Lower lobe of right lung (tissue), 2 donors: Measurements from ENCODE around the gene TAF11L10. TPM values are rescaled to one million over a fixed set of nuclear protein-coding genes. Genes with fewer than 3 reads are reported as not detected.
"Not testable (repeated sequence)": the region's sequence is repeated elsewhere in the genome, so short reads cannot be mapped to it uniquely, and the experiment has no call there.

Experiments
- ATAC-seq, 2 donors: fragments of 200-7000 bp; cut with Tn5 transposase; one replicate each; pipeline ENCODE4 v1.9.1; 2020 to 2022; ENCODE audit warnings: mild to moderate bottlenecking in 2 of 2, moderate library complexity in 2 of 2
- DNase-seq: peaks from one replicate; pipeline ENCODE4 v3.0.0-alpha.2; 2020
- H3K27ac ChIP-seq: fragments of 200-600 bp; one replicate; pipeline ENCODE4 v1.8.0; 2022
- H3K27me3 ChIP-seq: fragments of 200-600 bp; one replicate; pipeline ENCODE4 v1.8.0; 2022; ENCODE audit warnings: low read depth
- H3K36me3 ChIP-seq: fragments of 200-600 bp; one replicate; pipeline ENCODE4 v1.8.0; 2022; ENCODE audit warnings: mild to moderate bottlenecking
- H3K4me1 ChIP-seq: fragments of 200-600 bp; one replicate; pipeline ENCODE4 v1.8.0; 2022
- H3K4me3 ChIP-seq: fragments of 200-600 bp; one replicate; pipeline ENCODE4 v1.8.0; 2022; ENCODE audit warnings: mild to moderate bottlenecking
- H3K9me3 ChIP-seq: fragments of 200-600 bp; one replicate; pipeline ENCODE4 v1.8.0; 2022
- intact Hi-C: fragments of 100-400 bp; cut with DNase I; formaldehyde crosslinking; loops from one replicate; pipeline ENCODE4 v1.11.0; 2022
- long read RNA-seq: library from polyadenylated mRNA; unstranded; transcript quantifications from one replicate; pipeline ENCODE4 v2.0.0, GENCODE V29; 2021
- total RNA-seq: library from RNA; stranded (reverse); fragmentation: NEBNext Ultra II Directional; extraction: Animal tissue kit (Norgen Biotek cat#: 25700); gene quantifications from one replicate; pipeline ENCODE4 v1.2.1, GENCODE V29; 2021
- TF ChIP-seq, protein P1 (sequence below): fragments of 200-600 bp; IDR thresholded peaks from one replicate; pipeline ENCODE4 v1.8.0; 2022; ENCODE audit warnings: antibody characterized with exemption, mild to moderate bottlenecking
- donor health status: DM: no; HTN: yes; CAD: no; lungs with severe emphysema.

Gene TAF11L10
- total RNA-seq = not detected
- long read RNA-seq = 0 reads

DNA sequence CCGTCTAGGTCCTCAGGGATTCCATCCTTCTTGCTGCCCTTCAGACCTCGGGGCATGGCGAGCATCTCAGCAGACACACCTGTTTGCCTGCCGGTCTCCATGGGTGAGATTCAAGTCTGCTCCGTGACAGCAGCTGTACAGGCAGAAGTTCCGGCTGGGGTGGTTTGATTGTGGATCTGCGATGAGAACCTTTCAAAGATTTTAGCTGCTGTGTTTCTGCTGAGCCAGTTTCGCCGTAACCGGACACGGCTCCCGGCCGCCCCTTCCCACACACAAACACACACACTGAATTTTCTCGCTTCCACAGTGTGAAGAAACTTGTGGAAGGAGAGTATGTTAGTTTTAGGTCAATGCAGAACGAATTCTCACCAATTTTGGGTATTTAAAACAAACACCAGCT lies at the start of gene TAF11L10:
Gene TAF11L10 (minus strand): TSS at position 101 of the 400 bp plus-strand sequence.
- ATAC-seq, H3K4me1 ChIP-seq, H3K4me3 ChIP-seq, intact Hi-C loops, DNase-seq, H3K27me3 ChIP-seq, H3K27ac ChIP-seq, H3K36me3 ChIP-seq, H3K9me3 ChIP-seq: not testable (repeated sequence)

DNA sequence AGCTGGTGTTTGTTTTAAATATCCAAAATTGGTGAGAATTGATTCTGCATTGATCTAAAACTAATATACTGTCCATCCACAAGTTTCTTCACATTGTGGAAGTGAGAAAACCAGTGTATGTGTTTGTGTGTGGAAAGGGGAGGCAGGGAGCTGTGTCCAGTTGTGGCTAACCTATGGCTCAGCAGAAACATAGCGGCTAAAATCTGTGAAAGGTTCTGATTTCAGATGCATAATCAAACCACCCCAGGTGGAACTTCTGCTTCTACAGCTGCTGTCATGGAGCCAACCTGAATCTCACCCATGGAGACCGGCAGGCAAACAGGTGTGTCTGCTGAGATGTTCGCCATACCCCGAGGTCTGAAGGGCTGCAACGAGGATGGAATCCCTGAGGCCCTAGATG lies 36.5 kb upstream of the TAF11L10 start, which contains the start of gene TAF11L14:
Gene TAF11L14 (plus strand): TSS at position 301 of the 400 bp plus-strand sequence.
- TF ChIP-seq, protein P1, sequence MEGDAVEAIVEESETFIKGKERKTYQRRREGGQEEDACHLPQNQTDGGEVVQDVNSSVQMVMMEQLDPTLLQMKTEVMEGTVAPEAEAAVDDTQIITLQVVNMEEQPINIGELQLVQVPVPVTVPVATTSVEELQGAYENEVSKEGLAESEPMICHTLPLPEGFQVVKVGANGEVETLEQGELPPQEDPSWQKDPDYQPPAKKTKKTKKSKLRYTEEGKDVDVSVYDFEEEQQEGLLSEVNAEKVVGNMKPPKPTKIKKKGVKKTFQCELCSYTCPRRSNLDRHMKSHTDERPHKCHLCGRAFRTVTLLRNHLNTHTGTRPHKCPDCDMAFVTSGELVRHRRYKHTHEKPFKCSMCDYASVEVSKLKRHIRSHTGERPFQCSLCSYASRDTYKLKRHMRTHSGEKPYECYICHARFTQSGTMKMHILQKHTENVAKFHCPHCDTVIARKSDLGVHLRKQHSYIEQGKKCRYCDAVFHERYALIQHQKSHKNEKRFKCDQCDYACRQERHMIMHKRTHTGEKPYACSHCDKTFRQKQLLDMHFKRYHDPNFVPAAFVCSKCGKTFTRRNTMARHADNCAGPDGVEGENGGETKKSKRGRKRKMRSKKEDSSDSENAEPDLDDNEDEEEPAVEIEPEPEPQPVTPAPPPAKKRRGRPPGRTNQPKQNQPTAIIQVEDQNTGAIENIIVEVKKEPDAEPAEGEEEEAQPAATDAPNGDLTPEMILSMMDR = no peak
- ATAC-seq = no peak

DNA sequence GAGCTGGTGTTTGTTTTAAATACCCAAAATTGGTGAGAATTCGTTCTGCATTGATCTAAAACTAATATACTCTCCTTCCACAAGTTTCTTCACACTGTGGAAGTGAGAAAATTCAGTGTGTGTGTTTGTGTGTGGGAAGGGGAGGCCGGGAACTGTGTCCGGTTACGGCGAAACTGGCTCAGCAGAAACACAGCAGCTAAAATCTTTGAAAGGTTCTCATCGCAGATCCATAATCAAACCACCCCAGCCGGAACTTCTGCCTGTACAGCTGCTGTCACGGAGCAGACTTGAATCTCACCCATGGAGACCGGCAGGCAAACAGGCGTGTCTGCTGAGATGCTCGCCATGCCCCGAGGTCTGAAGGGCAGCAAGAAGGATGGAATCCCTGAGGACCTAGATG lies 34.2 kb upstream of the TAF11L10 start, which contains the start of gene TAF11L13:
Gene TAF11L13 (plus strand): TSS at position 301 of the 400 bp plus-strand sequence.
- H3K36me3 ChIP-seq, H3K4me3 ChIP-seq, ATAC-seq, H3K9me3 ChIP-seq, H3K4me1 ChIP-seq, H3K27me3 ChIP-seq, intact Hi-C loops, DNase-seq, H3K27ac ChIP-seq: not testable (repeated sequence)

More for the DNA sequence above, 36.5 kb upstream of the TAF11L10 start, which contains the start of gene TAF11L14:
- H3K4me1 ChIP-seq = no peaks in the 10 kb centered on the region
- H3K27ac ChIP-seq = no peak within 1 kb of the TSS
- no peak within 1 kb of the TSS for H3K4me3 ChIP-seq
- no peak for DNase-seq
- H3K27me3 ChIP-seq = no peaks in the 10 kb centered on the region
- intact Hi-C loops = no loop called here
- no peaks in the 10 kb centered on the region for H3K36me3 ChIP-seq
- H3K9me3 ChIP-seq = no peaks in the 10 kb centered on the region

DNA sequence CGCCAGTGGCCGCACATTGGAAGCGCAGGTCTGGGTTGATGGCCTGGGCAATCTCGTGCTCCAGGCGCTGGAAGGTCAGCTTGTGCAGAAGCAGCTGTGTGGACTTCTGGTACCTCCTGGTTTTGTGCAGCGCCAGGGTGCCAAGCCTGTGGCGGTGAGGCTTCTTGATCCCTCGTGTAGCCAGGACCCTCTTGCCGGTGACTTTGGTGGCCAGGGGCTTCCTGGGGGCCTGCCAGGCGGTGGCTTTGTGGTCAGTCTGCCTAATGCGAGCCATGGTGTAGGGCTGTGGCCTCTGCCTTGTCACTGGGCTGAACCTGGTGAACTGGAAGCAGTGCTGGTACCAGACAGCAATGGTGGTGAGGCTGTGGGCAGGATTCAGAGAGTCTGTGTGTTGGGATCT lies 28.1 kb upstream of the TAF11L10 start:
- Histone ChIP-seq H3K9me3 (no peaks in the 10 kb centered on the region), H3K36me3 (no peaks in the 10 kb centered on the region), H3K27ac (no peak overlapping the region), H3K4me3 (no peak overlapping the region), H3K4me1 (no peaks in the 10 kb centered on the region), H3K27me3 (no peaks in the 10 kb centered on the region)
- ATAC-seq (no peak), DNase-seq (no peak)
- intact Hi-C loops = no loop called here
- TF ChIP-seq, protein P1 = no peak

DNA sequence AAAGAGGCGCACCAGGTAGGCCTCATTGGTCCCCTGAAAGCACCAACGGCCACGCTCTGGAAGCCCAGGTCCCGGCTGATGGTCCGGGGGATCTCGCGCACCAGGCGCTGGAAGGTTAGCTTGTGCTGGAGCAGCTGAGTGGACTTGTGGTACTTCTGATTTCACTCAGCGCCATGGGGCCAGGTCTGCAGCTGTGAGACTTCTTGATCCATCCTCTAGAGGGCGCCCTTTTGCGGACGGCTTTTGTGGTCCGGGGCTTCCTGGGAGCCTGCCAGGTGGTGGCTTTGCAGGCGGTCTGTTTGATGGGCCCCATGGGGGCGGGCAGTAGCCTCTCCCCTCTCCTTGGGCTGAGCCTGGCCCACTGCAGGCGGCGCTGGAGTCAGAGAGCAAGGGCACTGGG lies 23.0 kb upstream of the TAF11L10 start:
- TF ChIP-seq, protein P1 = no peak
- Histone ChIP-seq H3K27me3 (no peaks in the 10 kb centered on the region), H3K9me3 (no peaks in the 10 kb centered on the region), H3K4me1 (no peaks in the 10 kb centered on the region), H3K36me3 (no peaks in the 10 kb centered on the region), H3K4me3 (no peak overlapping the region), H3K27ac (no peak overlapping the region)
- ATAC-seq (no peak), DNase-seq (no peak)
- intact Hi-C loops = no loop called here

DNA sequence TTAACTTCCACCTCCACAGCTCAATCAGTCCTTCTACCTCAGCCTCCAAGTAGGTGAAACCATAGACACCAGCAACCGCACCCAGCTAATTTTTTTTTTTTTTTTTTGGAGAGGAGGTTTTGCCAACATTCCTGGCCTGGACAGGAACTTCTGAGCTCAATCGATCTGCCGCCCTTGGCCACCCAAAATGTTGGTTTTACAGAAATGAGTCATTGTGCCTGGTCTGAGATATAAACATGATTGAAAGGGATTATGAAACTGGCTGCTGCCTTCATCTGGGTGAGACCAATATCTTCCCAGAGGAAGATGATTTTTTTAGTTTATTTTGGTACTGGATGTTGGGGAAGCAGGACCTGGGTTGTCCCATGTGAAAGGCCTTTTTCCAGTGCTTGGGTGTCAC lies 21.7 kb upstream of the TAF11L10 start:
- Histone ChIP-seq H3K9me3 (no peaks in the 10 kb centered on the region), H3K36me3 (no peaks in the 10 kb centered on the region), H3K4me1 (no peaks in the 10 kb centered on the region), H3K4me3 (no peak overlapping the region), H3K27me3 (no peaks in the 10 kb centered on the region), H3K27ac (no peak overlapping the region)
- intact Hi-C loops = no loop called here
- DNase-seq (no peak), ATAC-seq (no peak)
- TF ChIP-seq, protein P1 = no peak
